ENCODE data around the gene SNX25. TPM values are rescaled to one million over a fixed set of nuclear protein-coding genes. Genes with fewer than 3 reads are reported as not detected.
A peak's percentile ranks its signal among the peaks of the same experiment; 100 is the strongest.

SNX25 gene
- total RNA-seq, 2 donors from 2014 or later, result 28.2 to 31.2 TPM

GRCh38 chr4:185379326-185380295 is 170.2 kb downstream of the SNX25 start:
- Mint-ChIP-seq H3K36me3 (ENCODE audit: low read depth) (no peaks in the 10 kb centered on the region), H3K9me3 (peaks cover 5% of the 10 kb centered on the region), H3K4me3 (no peak overlapping the region), H3K27me3 (no peaks in the 10 kb centered on the region), H3K27ac (no peak overlapping the region), H3K4me1 (no peaks in the 10 kb centered on the region)
- ATAC-seq (replicated peaks), result no peak

- peaks cover 4% of the 10 kb centered on the region for H3K4me1 Mint-ChIP-seq
- no peaks in the 10 kb centered on the region for H3K36me3 Mint-ChIP-seq (ENCODE audit: low read depth)
- peaks cover 5% of the 10 kb centered on the region for H3K9me3 Mint-ChIP-seq
- H3K27me3 Mint-ChIP-seq, result no peaks in the 10 kb centered on the region
- H3K4me3 Mint-ChIP-seq, result no peak overlapping the region
- ATAC-seq (replicated peaks), result no peak
- H3K27ac Mint-ChIP-seq, result no peak overlapping the region
Observed at GRCh38 chr4:185380320-185380719, 170.9 kb downstream of the SNX25 start.

GRCh38 chr4:185381288-185382196 is 172.1 kb downstream of the SNX25 start:
- H3K36me3 Mint-ChIP-seq (ENCODE audit: low read depth), result no peaks in the 10 kb centered on the region
- H3K9me3 Mint-ChIP-seq, result peaks cover 5% of the 10 kb centered on the region
- ATAC-seq (replicated peaks), result no peak
- no peaks in the 10 kb centered on the region for H3K27me3 Mint-ChIP-seq
- no peak overlapping the region for H3K27ac Mint-ChIP-seq
- peaks cover 4% of the 10 kb centered on the region for H3K4me1 Mint-ChIP-seq
- H3K4me3 Mint-ChIP-seq, result no peak overlapping the region

GRCh38 chr4:185382754-185383153 is 173.4 kb downstream of the SNX25 start:
- peaks cover 4% of the 10 kb centered on the region for H3K4me1 Mint-ChIP-seq
- ATAC-seq (replicated peaks), result no peak
- H3K27ac Mint-ChIP-seq, result no peak overlapping the region
- H3K4me3 Mint-ChIP-seq, result no peak overlapping the region
- no peaks in the 10 kb centered on the region for H3K27me3 Mint-ChIP-seq
- H3K9me3 Mint-ChIP-seq, result peaks cover 5% of the 10 kb centered on the region
- no peaks in the 10 kb centered on the region for H3K36me3 Mint-ChIP-seq (ENCODE audit: low read depth)

- ATAC-seq (replicated peaks), result no peak
- no peaks in the 10 kb centered on the region for H3K27me3 Mint-ChIP-seq
- H3K36me3 Mint-ChIP-seq (ENCODE audit: low read depth), result no peaks in the 10 kb centered on the region
- peaks cover 4% of the 10 kb centered on the region for H3K4me1 Mint-ChIP-seq
- peaks cover 5% of the 10 kb centered on the region for H3K9me3 Mint-ChIP-seq
- no peak overlapping the region for H3K27ac Mint-ChIP-seq
- H3K4me3 Mint-ChIP-seq, result no peak overlapping the region
Observed at GRCh38 chr4:185383451-185383850, 174.1 kb downstream of the SNX25 start.

GRCh38 chr4:185384061-185384460 is 174.7 kb downstream of the SNX25 start:
- Mint-ChIP-seq H3K4me1 (peaks cover 4% of the 10 kb centered on the region), H3K4me3 (no peak overlapping the region), H3K27me3 (no peaks in the 10 kb centered on the region), H3K36me3 (ENCODE audit: low read depth) (no peaks in the 10 kb centered on the region), H3K9me3 (peaks cover 5% of the 10 kb centered on the region), H3K27ac (no peak overlapping the region)
- no peak for ATAC-seq (replicated peaks)

GRCh38 chr4:185384930-185385331 is 175.5 kb downstream of the SNX25 start:
- H3K36me3 Mint-ChIP-seq (ENCODE audit: low read depth), result no peaks in the 10 kb centered on the region
- H3K27ac Mint-ChIP-seq, result no peak overlapping the region
- no peaks in the 10 kb centered on the region for H3K27me3 Mint-ChIP-seq
- H3K9me3 Mint-ChIP-seq, result peaks cover 5% of the 10 kb centered on the region
- H3K4me1 Mint-ChIP-seq, result peaks cover 4% of the 10 kb centered on the region
- no peak for ATAC-seq (replicated peaks)
- H3K4me3 Mint-ChIP-seq, result no peak overlapping the region

- peaks cover 4% of the 10 kb centered on the region for H3K4me1 Mint-ChIP-seq
- no peaks in the 10 kb centered on the region for H3K27me3 Mint-ChIP-seq
- no peak overlapping the region for H3K4me3 Mint-ChIP-seq
- no peaks in the 10 kb centered on the region for H3K9me3 Mint-ChIP-seq
- peak overlapping the region; percentile 22 for H3K27ac Mint-ChIP-seq
- ATAC-seq (replicated peaks), result no peak
- no peaks in the 10 kb centered on the region for H3K36me3 Mint-ChIP-seq (ENCODE audit: low read depth)
Observed at GRCh38 chr4:185387957-185388356, 178.6 kb downstream of the SNX25 start.

- Mint-ChIP-seq H3K27ac (no peak overlapping the region), H3K9me3 (no peaks in the 10 kb centered on the region), H3K4me3 (no peak overlapping the region), H3K36me3 (ENCODE audit: low read depth) (peaks cover 10% of the 10 kb centered on the region), H3K4me1 (peaks cover 10% of the 10 kb centered on the region), H3K27me3 (no peaks in the 10 kb centered on the region)
- ATAC-seq (replicated peaks), result no peak
Observed at GRCh38 chr4:185390941-185391340, 181.5 kb downstream of the SNX25 start.

GRCh38 chr4:185392156-185392555 is 182.8 kb downstream of the SNX25 start:
- H3K27me3 Mint-ChIP-seq, result no peaks in the 10 kb centered on the region
- ATAC-seq (replicated peaks), result no peak
- H3K4me3 Mint-ChIP-seq, result no peak overlapping the region
- H3K36me3 Mint-ChIP-seq (ENCODE audit: low read depth), result peaks cover 16% of the 10 kb centered on the region
- H3K9me3 Mint-ChIP-seq, result no peaks in the 10 kb centered on the region
- peak overlapping the region; percentile 55 for H3K27ac Mint-ChIP-seq
- H3K4me1 Mint-ChIP-seq, result peaks cover 10% of the 10 kb centered on the region

- ATAC-seq (replicated peaks), result peak; percentile 57
- peak overlapping the region; percentile 93 for H3K4me3 Mint-ChIP-seq
- H3K9me3 Mint-ChIP-seq, result no peaks in the 10 kb centered on the region
- H3K27ac Mint-ChIP-seq, result peak overlapping the region; percentile 85
- H3K36me3 Mint-ChIP-seq (ENCODE audit: low read depth), result peaks cover 42% of the 10 kb centered on the region
- no peaks in the 10 kb centered on the region for H3K27me3 Mint-ChIP-seq
- peaks cover 24% of the 10 kb centered on the region for H3K4me1 Mint-ChIP-seq
Observed at GRCh38 chr4:185394568-185395237, 185.3 kb downstream of the SNX25 start.

GRCh38 chr4:185395238-185395955 is 186.0 kb downstream of the SNX25 start, which contains the start of gene LRP2BP:
TSS of gene LRP2BP (minus strand) at chr4:185395924. CDS start at chr4:185378186, 17,738 bp downstream.
- Mint-ChIP-seq H3K4me1 (peaks cover 24% of the 10 kb centered on the region), H3K27ac (peak within 1 kb of the TSS; percentile 85), H3K9me3 (no peaks in the 10 kb centered on the region), H3K36me3 (ENCODE audit: low read depth) (peaks cover 49% of the 10 kb centered on the region), H3K27me3 (no peaks in the 10 kb centered on the region), H3K4me3 (peak within 1 kb of the TSS; percentile 93)
- ATAC-seq (replicated peaks), result no peak

GRCh38 chr4:185395956-185396723 is 186.7 kb downstream of the SNX25 start:
- peak; percentile 82 for ATAC-seq (replicated peaks)
- no peaks in the 10 kb centered on the region for H3K27me3 Mint-ChIP-seq
- H3K4me1 Mint-ChIP-seq, result peaks cover 29% of the 10 kb centered on the region
- peak overlapping the region; percentile 85 for H3K27ac Mint-ChIP-seq
- H3K9me3 Mint-ChIP-seq, result no peaks in the 10 kb centered on the region
- H3K4me3 Mint-ChIP-seq, result peak overlapping the region; percentile 93
- H3K36me3 Mint-ChIP-seq (ENCODE audit: low read depth), result peaks cover 56% of the 10 kb centered on the region
